KMS-11 (cell line): Measurements from ENCODE around the gene CSNK1G2.

ENCODE experiments used
- H2AFZ ChIP-seq: fragments of 200-600 bp; sonication (generic); 2 replicates; pipeline ENCODE4 v1.6.1; 2016; ENCODE audit warnings: antibody characterized with exemption, mixed run types, low read depth
- H3K27ac ChIP-seq: fragments of 200-600 bp; sonication (generic); 2 replicates; pipeline ENCODE4 v1.6.1; 2016; ENCODE audit warnings: mild to moderate bottlenecking, mixed run types
- H3K27me3 ChIP-seq: fragments of 200-600 bp; sonication (generic); 2 replicates; pipeline ENCODE4 v1.6.1; 2017; ENCODE audit warnings: mild to moderate bottlenecking, low read depth, mixed run types, moderate library complexity; ENCODE audit not compliant: insufficient read depth
- H3K36me3 ChIP-seq: fragments of 200-600 bp; sonication (generic); 2 replicates; pipeline ENCODE4 v1.6.1; 2017; ENCODE audit warnings: mild to moderate bottlenecking, mixed run types; ENCODE audit not compliant: insufficient read depth
- H3K4me1 ChIP-seq: fragments of 200-600 bp; sonication (generic); 2 replicates; pipeline ENCODE4 v1.6.1; 2016; ENCODE audit warnings: mild to moderate bottlenecking, low read depth, mixed run types; ENCODE audit not compliant: poor library complexity, severe bottlenecking
- H3K4me2 ChIP-seq: fragments of 200-600 bp; sonication (generic); 2 replicates; pipeline ENCODE4 v1.7.0; 2016; ENCODE audit warnings: mild to moderate bottlenecking, mixed run types
- H3K4me3 ChIP-seq: fragments of 200-600 bp; sonication (generic); IDR thresholded peaks from 2 replicates; pipeline ENCODE4 v1.6.1; 2017; ENCODE audit warnings: low read depth, low read length, mixed read lengths; ENCODE audit not compliant: insufficient read depth
- H3K79me2 ChIP-seq: fragments of 200-600 bp; sonication (generic); 2 replicates; pipeline ENCODE4 v1.6.1; 2016; ENCODE audit warnings: low read depth, mixed run types; ENCODE audit not compliant: insufficient read depth
- H3K9ac ChIP-seq: fragments of 200-600 bp; sonication (generic); 2 replicates; pipeline ENCODE4 v1.6.1; 2016; ENCODE audit warnings: mild to moderate bottlenecking, mixed run types
- H4K20me1 ChIP-seq: fragments of 200-600 bp; sonication (generic); 2 replicates; pipeline ENCODE4 v1.6.1; 2016; ENCODE audit warnings: mild to moderate bottlenecking, mixed run types; ENCODE audit not compliant: insufficient read depth
- TF ChIP-seq, protein P1 (sequence below): fragments of 200-600 bp; sonication (generic); conservative IDR thresholded peaks from 2 replicates; pipeline ENCODE4 v1.6.1; 2017; ENCODE audit warnings: low read depth, mild to moderate bottlenecking, antibody characterized with exemption, low read length, moderate library complexity, mixed read lengths

The CSNK1G2 gene

DNA sequence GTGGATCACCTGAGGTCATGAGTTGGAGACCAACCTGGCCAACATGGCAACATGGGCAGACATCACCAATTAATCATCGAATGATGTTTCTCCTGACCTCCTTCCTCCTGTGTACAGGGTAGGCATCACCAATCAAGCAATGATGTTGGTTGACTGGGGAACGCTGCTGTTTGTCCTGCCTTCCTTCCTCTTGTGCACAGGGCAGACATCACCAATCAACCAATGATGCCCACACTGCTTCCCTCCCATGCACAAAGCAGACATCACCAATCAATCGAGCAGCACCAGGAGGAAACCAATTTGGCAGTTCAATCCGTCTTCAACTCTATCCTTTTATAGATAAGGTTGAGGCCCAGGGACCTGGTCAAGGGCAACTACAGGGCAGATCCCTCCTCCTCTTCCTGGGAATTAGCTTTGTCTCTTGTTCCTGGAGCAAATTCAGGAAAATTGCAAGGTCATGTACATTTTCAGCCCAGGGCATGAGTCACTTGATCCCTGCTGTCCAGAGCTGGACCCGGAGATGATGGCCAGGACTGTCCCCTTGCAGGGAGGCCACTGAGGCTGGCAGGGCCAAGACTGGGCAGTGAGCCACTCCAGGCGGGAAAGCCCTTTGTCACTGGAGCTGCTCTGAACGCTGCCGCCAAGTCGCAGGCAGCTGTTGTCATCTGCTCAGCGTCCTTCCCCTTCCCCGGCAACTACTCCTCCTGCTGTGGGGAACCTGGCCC is 5.3 kb upstream of the CSNK1G2 start:
- no peak overlapping the region for H3K27ac ChIP-seq
- no peak overlapping the region for H3K4me3 ChIP-seq
- H3K36me3 ChIP-seq = no peaks in the 10 kb centered on the region
- no peaks in the 10 kb centered on the region for H3K27me3 ChIP-seq
- no peak overlapping the region for H2AFZ ChIP-seq
- H3K4me2 ChIP-seq = no peak overlapping the region
- H4K20me1 ChIP-seq = no peaks in the 10 kb centered on the region
- TF ChIP-seq, protein P1, sequence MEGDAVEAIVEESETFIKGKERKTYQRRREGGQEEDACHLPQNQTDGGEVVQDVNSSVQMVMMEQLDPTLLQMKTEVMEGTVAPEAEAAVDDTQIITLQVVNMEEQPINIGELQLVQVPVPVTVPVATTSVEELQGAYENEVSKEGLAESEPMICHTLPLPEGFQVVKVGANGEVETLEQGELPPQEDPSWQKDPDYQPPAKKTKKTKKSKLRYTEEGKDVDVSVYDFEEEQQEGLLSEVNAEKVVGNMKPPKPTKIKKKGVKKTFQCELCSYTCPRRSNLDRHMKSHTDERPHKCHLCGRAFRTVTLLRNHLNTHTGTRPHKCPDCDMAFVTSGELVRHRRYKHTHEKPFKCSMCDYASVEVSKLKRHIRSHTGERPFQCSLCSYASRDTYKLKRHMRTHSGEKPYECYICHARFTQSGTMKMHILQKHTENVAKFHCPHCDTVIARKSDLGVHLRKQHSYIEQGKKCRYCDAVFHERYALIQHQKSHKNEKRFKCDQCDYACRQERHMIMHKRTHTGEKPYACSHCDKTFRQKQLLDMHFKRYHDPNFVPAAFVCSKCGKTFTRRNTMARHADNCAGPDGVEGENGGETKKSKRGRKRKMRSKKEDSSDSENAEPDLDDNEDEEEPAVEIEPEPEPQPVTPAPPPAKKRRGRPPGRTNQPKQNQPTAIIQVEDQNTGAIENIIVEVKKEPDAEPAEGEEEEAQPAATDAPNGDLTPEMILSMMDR = no peak
- H3K4me1 ChIP-seq = peaks cover 7% of the 10 kb centered on the region
- H3K79me2 ChIP-seq = no peaks in the 10 kb centered on the region
- no peak overlapping the region for H3K9ac ChIP-seq

DNA sequence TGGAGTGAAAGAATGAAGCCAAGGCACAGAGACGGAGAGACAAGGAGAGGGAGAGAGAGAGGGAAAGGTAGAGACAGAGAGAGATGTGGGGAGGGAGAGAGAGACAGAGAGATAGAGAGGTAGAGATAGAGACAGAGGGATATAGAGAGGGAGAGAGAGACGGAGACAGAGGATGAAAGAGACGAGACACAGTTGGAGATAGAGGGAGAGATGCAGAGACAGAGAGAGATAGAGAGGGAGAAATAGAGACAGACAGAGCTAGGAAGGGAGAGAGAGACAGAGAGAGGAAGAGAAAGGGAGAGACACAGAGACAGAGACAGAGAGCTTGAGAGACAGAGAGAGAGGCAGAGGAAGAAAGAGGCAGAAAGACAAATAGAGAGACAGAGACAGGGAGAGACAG is 4.5 kb upstream of the CSNK1G2 start:
- no peaks in the 10 kb centered on the region for H3K36me3 ChIP-seq
- H4K20me1 ChIP-seq = no peaks in the 10 kb centered on the region
- H3K79me2 ChIP-seq = no peaks in the 10 kb centered on the region
- H3K4me1 ChIP-seq = peaks cover 7% of the 10 kb centered on the region
- H3K27ac ChIP-seq = no peak overlapping the region
- H3K4me2 ChIP-seq = no peak overlapping the region
- no peak overlapping the region for H3K4me3 ChIP-seq
- H3K9ac ChIP-seq = no peak overlapping the region
- H3K27me3 ChIP-seq = no peaks in the 10 kb centered on the region
- no peak overlapping the region for H2AFZ ChIP-seq
- TF ChIP-seq, protein P1 = no peak

DNA sequence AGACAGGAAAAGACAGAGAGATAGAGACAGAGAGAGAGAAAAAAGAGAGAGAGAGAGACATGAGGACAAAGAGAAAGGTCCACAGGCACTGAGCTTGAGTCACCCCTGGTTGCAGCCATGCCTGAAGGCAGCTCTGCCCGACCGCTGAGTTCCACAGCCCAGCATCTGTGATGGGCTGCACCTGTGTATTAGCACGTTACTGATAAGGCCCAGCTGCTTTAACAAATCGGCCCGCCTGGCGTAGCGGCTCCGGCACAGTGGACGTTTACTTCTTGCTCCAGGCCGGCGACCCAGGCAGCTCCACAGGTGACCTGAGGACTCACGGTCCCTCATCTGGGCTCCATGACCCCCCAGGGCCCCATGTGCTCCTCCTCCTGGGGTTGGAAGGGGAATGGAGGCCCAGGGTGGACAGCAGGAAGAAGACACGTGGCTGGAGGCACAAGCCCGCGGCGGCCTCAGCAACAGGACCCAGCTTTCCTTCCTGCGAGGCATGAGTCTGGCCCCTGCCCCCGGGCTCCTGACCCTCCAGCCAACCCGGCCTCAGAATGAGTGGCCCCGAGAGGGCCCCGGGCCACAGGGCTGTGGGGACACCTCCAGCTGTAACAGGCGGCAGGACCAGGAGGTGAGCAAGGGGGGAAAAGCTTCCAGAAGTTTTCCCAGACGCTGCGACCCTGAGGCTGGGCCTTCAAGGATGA is 3.9 kb upstream of the CSNK1G2 start:
- Histone ChIP-seq H3K79me2 (peaks cover under 1% of the 10 kb centered on the region; the same call in 1 of the 2 replicates), H3K9ac (no peak overlapping the region), H3K4me2 (no peak overlapping the region), H3K4me1 (peaks cover 7% of the 10 kb centered on the region), H3K4me3 (no peak overlapping the region), H2AFZ (no peak overlapping the region), H3K27me3 (no peaks in the 10 kb centered on the region), H4K20me1 (no peaks in the 10 kb centered on the region), H3K27ac (no peak overlapping the region), H3K36me3 (no peaks in the 10 kb centered on the region)
- TF ChIP-seq, protein P1 = no peak

DNA sequence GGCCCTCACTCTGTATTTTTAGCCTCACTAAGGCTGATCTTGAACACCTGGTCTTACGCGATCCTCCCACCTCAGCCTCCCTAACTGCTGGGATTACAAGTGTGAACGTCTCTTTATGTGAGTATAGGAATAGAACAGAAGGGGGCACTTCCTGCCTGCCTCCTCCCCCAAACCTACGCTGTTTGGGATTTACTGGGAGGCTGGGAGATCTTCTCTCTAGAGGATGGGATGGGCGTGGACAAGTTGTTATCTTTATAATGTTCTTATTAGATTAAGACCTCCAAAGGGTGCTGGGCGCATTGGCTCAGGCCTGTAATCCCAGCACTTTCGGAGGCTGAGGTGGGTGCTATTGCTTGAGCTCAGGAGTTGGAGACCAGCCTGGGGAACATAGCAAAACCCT is 2.9 kb upstream of the CSNK1G2 start:
- Histone ChIP-seq H3K4me3 (no peak overlapping the region), H3K79me2 (peaks cover 11% of the 10 kb centered on the region), H3K9ac (no peak overlapping the region), H4K20me1 (peaks cover under 1% of the 10 kb centered on the region; the same call in 1 of the 2 replicates), H2AFZ (no peak overlapping the region), H3K36me3 (no peaks in the 10 kb centered on the region), H3K27me3 (no peaks in the 10 kb centered on the region), H3K4me1 (peaks cover 9% of the 10 kb centered on the region), H3K4me2 (no peak overlapping the region), H3K27ac (no peak overlapping the region)
- TF ChIP-seq, protein P1 = no peak
